Omental fat pad (tissue), 4 donors: ENCODE results near the gene PROX1. TPM values are rescaled to one million over a fixed set of nuclear protein-coding genes. Genes with fewer than 3 reads are reported as not detected.

Source experiments
- ATAC-seq: fragments of 150-250 bp; one replicate; pipeline ENCODE4 v1.9.1; 2016; ENCODE audit warnings: mild to moderate bottlenecking, moderate library complexity; ENCODE audit not compliant: low FRiP score
- DNase-seq: peaks from one replicate; pipeline ENCODE4 v3.0.0-alpha.2; 2019; ENCODE audit warnings: low spot score
- total RNA-seq, 4 donors: library from RNA; depleted of rRNA; stranded (reverse); fragments of >200 nt; gene quantifications; one replicate each; pipeline ENCODE4 v1.1.0, GENCODE V29; 2016
- TF ChIP-seq, protein P1 (sequence below), 3 donors: fragments of 450-650 bp; IDR thresholded peaks; one replicate each; pipeline ENCODE4 v1.5.1; 2016 to 2017; ENCODE audit warnings: antibody characterized with exemption in 3 of 3, mild to moderate bottlenecking in 3 of 3, moderate library complexity in 2 of 3

Gene PROX1
- total RNA-seq, 4 donors from 2014 or later: 0.96 to 8.4 (median 4.6) TPM

DNA sequence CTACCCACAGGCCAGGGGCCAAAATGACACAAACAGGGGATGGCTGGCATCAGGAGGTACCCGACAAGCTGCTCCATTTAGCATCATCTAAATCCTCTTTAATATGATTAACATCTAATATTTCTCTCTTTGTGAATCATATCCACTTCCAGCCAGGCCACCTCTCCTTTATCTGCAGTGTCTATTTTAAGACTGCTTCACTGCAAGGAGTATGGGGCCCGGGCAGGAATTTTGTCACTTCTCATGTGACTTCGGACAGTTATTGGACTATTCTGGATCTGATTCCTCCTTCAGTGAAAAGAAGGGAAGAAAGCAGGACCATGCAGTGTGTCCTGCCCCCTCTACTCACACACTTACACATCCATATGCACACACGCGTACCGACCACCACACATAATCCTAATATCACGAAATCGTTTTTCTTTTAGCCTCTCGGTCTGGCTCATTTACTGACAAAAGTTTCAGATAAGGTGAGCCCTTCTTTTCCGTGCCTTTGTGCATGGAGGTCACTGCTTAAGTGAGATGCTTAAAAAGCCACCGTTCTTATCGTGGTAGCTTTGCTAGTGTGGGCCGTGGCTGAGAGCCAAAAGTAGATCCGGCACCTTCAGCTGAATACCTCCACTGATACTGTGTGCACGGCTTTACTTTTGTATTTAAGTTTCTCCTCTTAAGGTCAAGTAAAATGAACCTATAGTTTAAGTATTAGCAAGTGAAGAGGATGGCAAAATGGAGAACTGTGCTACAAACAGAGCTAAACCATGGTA lies 26.0 kb downstream of the PROX1 start:
- TF ChIP-seq, protein P1, sequence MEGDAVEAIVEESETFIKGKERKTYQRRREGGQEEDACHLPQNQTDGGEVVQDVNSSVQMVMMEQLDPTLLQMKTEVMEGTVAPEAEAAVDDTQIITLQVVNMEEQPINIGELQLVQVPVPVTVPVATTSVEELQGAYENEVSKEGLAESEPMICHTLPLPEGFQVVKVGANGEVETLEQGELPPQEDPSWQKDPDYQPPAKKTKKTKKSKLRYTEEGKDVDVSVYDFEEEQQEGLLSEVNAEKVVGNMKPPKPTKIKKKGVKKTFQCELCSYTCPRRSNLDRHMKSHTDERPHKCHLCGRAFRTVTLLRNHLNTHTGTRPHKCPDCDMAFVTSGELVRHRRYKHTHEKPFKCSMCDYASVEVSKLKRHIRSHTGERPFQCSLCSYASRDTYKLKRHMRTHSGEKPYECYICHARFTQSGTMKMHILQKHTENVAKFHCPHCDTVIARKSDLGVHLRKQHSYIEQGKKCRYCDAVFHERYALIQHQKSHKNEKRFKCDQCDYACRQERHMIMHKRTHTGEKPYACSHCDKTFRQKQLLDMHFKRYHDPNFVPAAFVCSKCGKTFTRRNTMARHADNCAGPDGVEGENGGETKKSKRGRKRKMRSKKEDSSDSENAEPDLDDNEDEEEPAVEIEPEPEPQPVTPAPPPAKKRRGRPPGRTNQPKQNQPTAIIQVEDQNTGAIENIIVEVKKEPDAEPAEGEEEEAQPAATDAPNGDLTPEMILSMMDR (IDR thresholded peaks at IDR 0.05): no peak
- DNase-seq (no peak), ATAC-seq (no peak)

DNA sequence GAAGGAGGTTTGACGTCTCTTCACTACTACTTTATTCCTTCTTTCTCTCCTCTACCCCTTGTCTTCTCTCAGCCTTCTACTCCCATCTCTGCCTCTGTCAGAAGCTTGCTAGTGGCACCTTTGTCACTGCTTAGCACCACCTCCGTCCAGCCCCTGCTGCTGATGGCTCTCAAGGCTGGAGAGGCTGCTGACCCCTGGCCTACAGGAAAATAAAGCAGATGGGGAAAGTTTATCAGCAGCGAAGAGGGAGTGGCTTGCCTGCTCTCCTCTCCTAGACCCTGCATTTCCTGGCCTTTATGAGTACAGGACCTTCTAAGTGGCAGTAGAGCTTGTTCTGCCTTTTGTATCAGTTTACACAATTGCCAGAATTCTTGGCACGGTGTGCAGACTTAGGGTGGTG lies 27.0 kb downstream of the PROX1 start:
- ATAC-seq: no peak
- no peak for DNase-seq
- TF ChIP-seq, protein P1 (IDR thresholded peaks at IDR 0.05): no peak

DNA sequence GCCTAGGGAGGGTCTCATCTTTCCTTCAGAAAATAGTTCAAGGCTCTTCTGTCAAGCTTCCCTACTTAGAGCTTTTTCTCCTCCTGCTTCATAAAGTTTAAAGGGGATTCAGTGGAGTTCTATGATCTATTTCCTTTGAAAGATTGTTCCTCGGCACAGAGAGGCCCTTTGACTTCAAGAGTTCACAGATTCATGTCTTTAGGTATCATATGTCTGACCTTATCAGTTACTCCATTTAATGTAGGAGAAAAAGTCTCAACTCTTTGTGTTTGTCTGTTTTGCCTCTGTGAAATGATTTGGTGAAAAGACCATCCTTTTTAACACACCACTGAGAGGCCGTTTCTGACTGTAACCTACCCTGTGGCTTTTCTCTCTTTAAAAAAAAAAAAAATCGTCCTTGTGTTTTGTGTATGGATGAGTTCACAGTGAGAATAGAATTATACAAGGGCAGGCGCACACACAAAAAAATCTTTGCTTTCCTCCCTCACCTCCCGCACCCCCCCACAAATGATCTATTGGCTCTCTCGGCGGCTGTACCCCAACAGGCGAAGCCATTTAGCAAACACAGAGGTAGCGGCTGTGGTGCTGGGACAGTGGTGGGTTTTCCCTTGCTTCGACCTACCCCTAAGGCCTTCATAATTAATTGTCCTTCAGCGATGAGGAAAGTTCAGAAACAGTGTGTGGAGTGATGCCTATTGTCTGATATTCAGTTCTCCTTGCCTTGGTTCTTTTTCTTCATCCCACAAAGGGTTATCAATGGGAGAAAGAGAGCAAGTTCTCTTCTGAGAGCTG lies 29.6 kb downstream of the PROX1 start:
- TF ChIP-seq, protein P1 (IDR thresholded peaks at IDR 0.05): no peak
- DNase-seq (no peak), ATAC-seq (no peak)

DNA sequence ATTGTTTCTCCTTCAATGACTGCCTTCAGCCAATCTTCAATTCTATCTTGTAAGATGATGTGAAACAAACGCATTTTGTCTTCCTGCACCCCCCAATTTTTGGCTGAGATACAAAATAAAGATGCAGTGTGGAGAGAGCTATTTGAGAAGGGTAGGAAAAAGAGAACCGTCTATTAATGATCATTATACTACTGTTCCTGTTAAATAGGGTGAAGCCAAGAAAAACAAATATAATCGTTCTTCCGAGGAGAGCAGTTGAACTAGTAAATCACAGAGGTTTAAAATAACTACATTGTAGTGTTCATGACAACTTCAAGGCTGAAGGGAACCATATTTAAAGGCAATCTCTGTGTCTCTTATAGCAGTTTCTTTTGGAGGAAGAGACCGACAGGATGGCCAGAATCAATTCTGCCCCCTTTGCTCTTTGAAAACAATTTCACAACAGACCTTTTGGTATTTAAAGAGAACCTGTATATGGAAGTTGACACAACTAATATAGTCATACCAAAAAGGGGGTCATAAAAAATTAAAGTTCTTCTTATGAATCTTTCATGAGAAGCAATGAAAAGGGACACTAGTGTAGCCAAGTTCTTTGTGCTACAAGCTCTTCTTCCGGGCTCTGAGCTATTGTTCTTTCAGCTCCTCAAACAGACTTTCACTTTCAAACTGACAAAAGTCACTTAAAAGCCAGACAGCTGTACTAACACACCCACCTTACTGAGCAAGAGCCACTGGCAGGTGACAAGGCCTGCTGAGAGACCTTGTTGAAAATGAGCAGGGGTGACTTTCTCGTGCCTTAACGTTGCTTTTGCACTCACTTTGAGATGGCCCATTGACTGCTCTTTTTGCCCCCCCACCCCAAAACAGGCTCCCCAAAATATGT lies 30.9 kb downstream of the PROX1 start:
- TF ChIP-seq, protein P1 (IDR thresholded peaks at IDR 0.05): no peak
- ATAC-seq (no peak), DNase-seq (no peak)

DNA sequence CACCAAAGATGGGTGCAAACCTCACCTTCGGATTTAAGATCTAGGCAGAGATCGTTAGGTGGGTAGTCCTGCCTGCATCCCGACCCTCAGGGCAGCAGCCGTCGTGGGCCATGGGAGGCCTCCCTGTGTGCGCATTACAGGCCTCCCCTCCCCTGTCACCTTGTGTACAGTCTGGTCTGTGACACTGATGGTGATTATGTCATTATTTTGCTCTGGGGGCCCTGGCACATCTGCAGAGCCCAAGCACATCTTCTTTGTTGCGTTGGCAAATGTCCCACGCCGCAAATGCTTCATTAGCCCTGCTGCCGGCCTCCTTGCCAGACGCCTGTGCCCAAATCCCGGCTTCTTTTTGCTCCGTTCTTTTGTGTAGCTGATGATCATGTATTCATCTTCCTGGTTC lies 31.7 kb downstream of the PROX1 start:
- DNase-seq (no peak), ATAC-seq (no peak)
- TF ChIP-seq, protein P1 (IDR thresholded peaks at IDR 0.05): no peak

DNA sequence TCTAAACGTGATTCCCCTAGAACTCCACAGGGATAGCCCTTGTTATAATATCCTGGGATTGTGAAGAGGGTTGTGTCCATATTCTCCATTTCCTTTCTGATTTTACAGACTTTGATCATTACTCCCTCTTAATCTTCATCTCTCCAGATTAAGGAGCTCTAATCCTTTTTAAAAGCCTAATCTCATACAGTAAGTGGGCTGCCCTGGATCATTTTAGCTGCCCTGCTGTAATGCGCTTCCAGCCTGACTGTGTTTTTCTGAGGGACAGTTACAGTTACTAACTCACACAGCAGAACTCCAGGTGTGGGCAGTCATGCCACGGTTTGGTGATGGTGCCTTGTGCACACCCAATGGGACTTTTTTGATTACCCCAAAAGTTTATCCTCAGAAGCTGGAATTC lies 33.5 kb downstream of the PROX1 start:
- ATAC-seq: no peak
- TF ChIP-seq, protein P1 (IDR thresholded peaks at IDR 0.05): no peak
- no peak for DNase-seq
